Right cardiac atrium (tissue), 5 donors: ENCODE data around the gene KCNIP4. TPM values are rescaled to one million over a fixed set of nuclear protein-coding genes. Genes with fewer than 3 reads are reported as not detected.
A peak's percentile ranks its signal among the peaks of the same experiment; 100 is the strongest.

Experiments used
- ATAC-seq, 2 donors: fragments of 200-7000 bp; cut with Tn5 transposase; one replicate each; pipeline versions ENCODE4 v1.8.0 to v1.9.1; 2020; ENCODE audit warnings: moderate library complexity in 2 of 2, mild to moderate bottlenecking in 1 of 2
- DNase-seq, 3 donors: peaks; one replicate each; pipeline ENCODE4 v3.0.0-alpha.2; 2020
- H3K27ac ChIP-seq: one replicate; pipeline ENCODE4 v1.5.1; 2013; ENCODE audit warnings: mild to moderate bottlenecking, low read length, control low read depth, moderate library complexity
- H3K27me3 ChIP-seq: one replicate; pipeline ENCODE4 v1.6.1; 2013; ENCODE audit not compliant: control insufficient read depth, insufficient read depth
- H3K4me1 ChIP-seq: one replicate; pipeline ENCODE4 v1.6.1; 2013; ENCODE audit warnings: low read length; ENCODE audit not compliant: control insufficient read depth, insufficient read depth
- H3K4me3 ChIP-seq: one replicate; pipeline ENCODE4 v1.5.1; 2013; ENCODE audit warnings: low read length, control low read depth
- H3K9me3 ChIP-seq: one replicate; pipeline ENCODE4 v1.6.1; 2013; ENCODE audit warnings: low read length; ENCODE audit not compliant: control insufficient read depth
- WGBS: extraction: QIAGEN DNeasy Blood & Tissue Kit; methylation state at CpG from one replicate; pipeline ENCODE4 v1.1.7; 2013; 5-methylcytosine and 5-hydroxymethylcytosine counted together
- intact Hi-C, 4 donors: fragments of 100-400 bp; cut with DNase I; formaldehyde crosslinking; loops; one replicate each; pipeline versions ENCODE4 v1.11.0 to v1.14.0; 2022 to 2023
- polyA plus RNA-seq: library from polyadenylated mRNA; stranded (reverse); fragments of 200-250 nt; gene quantifications from one replicate; pipeline ENCODE4 v1.2.3, GENCODE V29; 2013
- total RNA-seq, 4 donors: library from RNA; stranded (reverse); fragmentation: NEBNext Ultra II Directional; extraction: Animal tissue kit (Norgen Biotek cat#: 25700); gene quantifications; one replicate each; pipeline ENCODE4 v1.2.1, GENCODE V29; 2021
- donor health status: healthy with polysubstance abuse.
- donor health status: DM: no; HTN: yes; CAD: no.
- donor health status: DM: no; HTN: no; CAD: no.
- donor health status: DM: no; HTN: yes; CAD: no; lungs with severe emphysema.
- donor health status: DM: yes; HTN: yes; CAD: no.

Gene KCNIP4
- total and polyA plus RNA-seq, 5 donors, result 0.05 to 0.86 (median 0.23) TPM; not detected in 2

DNA sequence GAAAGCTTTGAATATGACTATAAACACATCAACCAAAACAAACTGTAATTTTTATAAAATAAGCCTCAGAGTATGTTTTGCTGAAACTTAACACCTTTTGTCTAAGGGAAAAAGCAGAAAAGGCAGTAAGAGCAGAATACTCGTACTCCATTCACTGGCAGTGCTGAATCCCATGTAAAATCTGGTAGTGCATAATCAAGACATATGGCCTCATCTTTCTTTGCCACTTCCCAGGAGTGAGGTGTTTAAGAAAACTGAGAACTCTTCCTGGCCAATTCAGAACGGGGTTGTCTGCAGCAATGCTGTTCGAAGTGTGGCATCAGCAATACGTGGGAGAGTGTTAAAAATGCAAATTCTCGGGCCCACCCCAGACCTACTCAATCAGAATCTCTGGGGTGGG lies 946.3 kb downstream of the KCNIP4 start:
- intact Hi-C loops, result no loop called here
- ATAC-seq (no peak), DNase-seq (no peak)
- Histone ChIP-seq H3K4me1 (no peaks in the 10 kb centered on the region), H3K27me3 (no peaks in the 10 kb centered on the region), H3K27ac (no peak overlapping the region), H3K9me3 (no peaks in the 10 kb centered on the region), H3K4me3 (no peak overlapping the region)
- WGBS, result 53% methylated on average over 5 of the region's 5 CpGs

DNA sequence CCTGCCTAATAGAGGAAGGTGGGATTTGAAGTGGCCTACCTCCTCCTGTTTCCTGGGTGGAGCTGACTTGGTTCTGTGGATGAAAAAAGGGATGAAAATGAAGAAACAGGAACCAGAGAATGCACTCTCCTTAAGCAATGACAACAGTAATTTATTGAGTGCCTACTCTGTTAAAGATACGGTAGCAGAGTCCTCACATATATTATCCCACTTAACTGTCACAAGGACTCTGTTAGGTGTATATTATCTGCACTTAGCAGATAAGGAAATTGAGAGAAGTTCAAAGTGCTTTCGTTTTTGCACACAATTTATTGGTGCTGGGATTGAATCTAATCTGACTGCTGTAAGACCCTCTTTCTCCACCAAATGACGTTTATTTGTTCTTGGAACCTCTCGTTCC lies 947.1 kb downstream of the KCNIP4 start:
- H3K27ac ChIP-seq, result no peak overlapping the region
- intact Hi-C loops, result no loop called here
- H3K9me3 ChIP-seq, result no peaks in the 10 kb centered on the region
- no peaks in the 10 kb centered on the region for H3K4me1 ChIP-seq
- H3K4me3 ChIP-seq, result no peak overlapping the region
- no peaks in the 10 kb centered on the region for H3K27me3 ChIP-seq
- no peak for DNase-seq
- WGBS, result 20% methylated on average over 4 of the region's 4 CpGs
- ATAC-seq, result no peak

DNA sequence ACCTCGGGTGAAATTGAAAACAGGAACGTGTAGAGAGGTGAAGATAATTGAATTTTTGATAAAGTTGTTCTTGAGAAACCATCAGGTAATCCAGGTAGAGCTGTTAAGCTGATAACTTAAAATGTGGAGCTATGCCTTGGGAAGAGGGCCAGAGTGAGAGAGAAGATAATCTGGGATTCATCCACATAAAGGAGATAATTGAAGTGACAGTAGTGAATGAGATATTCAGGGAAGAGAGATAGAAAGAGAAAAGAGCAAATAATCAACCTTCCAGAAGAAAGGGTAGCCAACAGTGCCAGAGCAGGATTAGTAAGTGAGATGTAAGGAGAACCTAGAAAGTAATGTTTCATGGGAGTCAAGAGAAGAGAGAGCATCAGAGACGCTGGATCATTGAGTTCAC lies 950.7 kb downstream of the KCNIP4 start:
- 56% methylated on average over 3 of the region's 3 CpGs for WGBS
- intact Hi-C loops, result no loop called here
- no peak for DNase-seq
- Histone ChIP-seq H3K4me1 (no peaks in the 10 kb centered on the region), H3K4me3 (no peak overlapping the region), H3K27ac (no peak overlapping the region), H3K27me3 (no peaks in the 10 kb centered on the region), H3K9me3 (no peaks in the 10 kb centered on the region)
- ATAC-seq, result no peak

- Histone ChIP-seq H3K27me3 (no peaks in the 10 kb centered on the region), H3K4me1 (no peaks in the 10 kb centered on the region), H3K4me3 (no peak overlapping the region), H3K9me3 (no peaks in the 10 kb centered on the region), H3K27ac (no peak overlapping the region)
- intact Hi-C loops, result no loop called here
- DNase-seq (no peak), ATAC-seq (no peak)
- WGBS, result 60% methylated on average over 4 of the region's 4 CpGs
These were observed 953.0 kb downstream of the KCNIP4 start for GRCh38 chr4:20995610-20996009.

- intact Hi-C loops, result no loop called here
- H3K27ac ChIP-seq, result no peak overlapping the region
- no peak overlapping the region for H3K4me3 ChIP-seq
- H3K4me1 ChIP-seq, result no peaks in the 10 kb centered on the region
- H3K9me3 ChIP-seq, result no peaks in the 10 kb centered on the region
- H3K27me3 ChIP-seq, result no peaks in the 10 kb centered on the region
- 77% methylated on average over 3 of the region's 3 CpGs for WGBS
- ATAC-seq (no peak), DNase-seq (no peak)
These were observed 953.6 kb downstream of the KCNIP4 start for GRCh38 chr4:20995015-20995414.

- intact Hi-C loops, result no loop called here
- H3K4me3 ChIP-seq, result no peak overlapping the region
These were observed 956.6 kb downstream of the KCNIP4 start for GRCh38 chr4:20992002-20992401.

DNA sequence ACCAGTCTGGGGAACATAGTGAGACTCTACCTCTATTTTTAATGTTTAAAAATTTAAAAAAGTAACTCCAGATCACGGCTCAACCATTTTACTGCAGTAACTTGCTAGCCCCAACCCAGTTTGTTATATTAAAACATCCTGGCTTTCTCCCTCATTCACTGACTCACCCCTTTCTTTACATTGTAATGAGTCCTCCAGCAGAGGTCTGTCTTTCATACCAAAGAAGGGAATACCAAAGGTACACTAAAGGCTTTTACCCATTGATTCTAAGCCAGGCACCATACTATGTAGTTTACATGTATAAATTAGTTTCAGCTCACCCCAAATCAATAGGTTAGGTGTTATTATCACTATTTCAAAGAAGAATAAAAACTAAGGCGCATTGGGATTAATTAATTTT lies 961.4 kb downstream of the KCNIP4 start:
- Histone ChIP-seq H3K4me3 (no peak overlapping the region), H3K27me3 (no peaks in the 10 kb centered on the region), H3K9me3 (no peaks in the 10 kb centered on the region), H3K4me1 (no peaks in the 10 kb centered on the region), H3K27ac (no peak overlapping the region)
- 75% methylated on average over 2 of the region's 2 CpGs for WGBS
- intact Hi-C loops, result no loop called here
- ATAC-seq (no peak), DNase-seq (no peak)

More at GRCh38 chr4:20992002-20992401, 956.6 kb downstream of the KCNIP4 start:
- no peak overlapping the region for H3K27ac ChIP-seq
- DNase-seq (no peak), ATAC-seq (no peak)
- no peaks in the 10 kb centered on the region for H3K27me3 ChIP-seq
- H3K4me1 ChIP-seq, result no peaks in the 10 kb centered on the region
- 84% methylated on average over 3 of the region's 3 CpGs for WGBS
- no peaks in the 10 kb centered on the region for H3K9me3 ChIP-seq

GRCh38 chr4:20984576-20984836 lies 964.1 kb downstream of the KCNIP4 start:
- no peak for ATAC-seq
- peak in 1 of 3 donors; percentile 38 for DNase-seq
- Histone ChIP-seq H3K4me3 (no peak overlapping the region), H3K4me1 (no peaks in the 10 kb centered on the region), H3K9me3 (no peaks in the 10 kb centered on the region), H3K27ac (no peak overlapping the region), H3K27me3 (no peaks in the 10 kb centered on the region)
- intact Hi-C loops, result no loop called here
- 63% methylated on average over 13 of the region's 13 CpGs for WGBS

- 4% methylated on average over 31 of the region's 31 CpGs for WGBS
- no peak overlapping the region for H3K4me3 ChIP-seq
- H3K27ac ChIP-seq, result no peak overlapping the region
- intact Hi-C loops, result no loop called here
- ATAC-seq (no peak), DNase-seq (peak in 1 of 3 donors; percentile 33)
- no peaks in the 10 kb centered on the region for H3K4me1 ChIP-seq
- no peaks in the 10 kb centered on the region for H3K9me3 ChIP-seq
- H3K27me3 ChIP-seq, result no peaks in the 10 kb centered on the region
These were observed 964.6 kb downstream of the KCNIP4 start for GRCh38 chr4:20983763-20984575.

GRCh38 chr4:20982544-20982943 lies 966.0 kb downstream of the KCNIP4 start:
- no peaks in the 10 kb centered on the region for H3K27me3 ChIP-seq
- DNase-seq, result no peak
- intact Hi-C loops, result no loop called here
- no peak overlapping the region for H3K27ac ChIP-seq
- no peak for ATAC-seq
- H3K9me3 ChIP-seq, result no peaks in the 10 kb centered on the region
- no peak overlapping the region for H3K4me3 ChIP-seq
- no peaks in the 10 kb centered on the region for H3K4me1 ChIP-seq
- WGBS, result 62% methylated on average over 3 of the region's 3 CpGs

GRCh38 chr4:20960291-20960690 lies 988.3 kb downstream of the KCNIP4 start:
- no peak for ATAC-seq
- 40% methylated on average over 6 of the region's 6 CpGs for WGBS

DNA sequence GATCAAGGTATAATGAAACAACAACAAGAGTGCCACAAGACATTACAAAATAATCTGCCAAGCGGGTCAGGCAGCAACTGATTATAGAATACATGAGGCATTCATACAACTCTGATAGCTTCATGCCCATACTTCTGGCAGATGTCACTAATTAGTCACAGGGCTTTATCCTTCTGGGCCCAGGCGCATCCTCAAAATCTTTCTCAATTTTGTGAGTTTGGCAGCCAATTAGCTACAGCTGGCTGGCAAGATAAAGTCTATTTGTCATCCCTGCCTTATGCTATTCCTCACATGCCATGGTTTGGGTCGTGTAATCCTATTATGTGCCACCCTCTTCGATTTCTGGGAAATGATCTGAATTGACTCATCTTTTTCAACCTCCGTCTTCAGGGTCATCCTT lies 994.0 kb downstream of the KCNIP4 start:
- DNase-seq (no peak), ATAC-seq (no peak)
- Histone ChIP-seq H3K4me1 (no peaks in the 10 kb centered on the region), H3K27me3 (no peaks in the 10 kb centered on the region), H3K4me3 (no peak overlapping the region), H3K9me3 (no peaks in the 10 kb centered on the region), H3K27ac (no peak overlapping the region)
- WGBS, result 67% methylated on average over 5 of the region's 5 CpGs
- intact Hi-C loops, result no loop called here

More at GRCh38 chr4:20960291-20960690, 988.3 kb downstream of the KCNIP4 start:
- H3K27me3 ChIP-seq, result no peaks in the 10 kb centered on the region
- no peak overlapping the region for H3K4me3 ChIP-seq
- no peak for DNase-seq
- intact Hi-C loops, result no loop called here
- no peaks in the 10 kb centered on the region for H3K9me3 ChIP-seq
- no peak overlapping the region for H3K27ac ChIP-seq
- H3K4me1 ChIP-seq, result no peaks in the 10 kb centered on the region
